GM12891 (cell line): ENCODE measurements around the gene CRLF2.
A peak's percentile ranks its signal among the peaks of the same experiment; 100 is the strongest.
"Not testable (repeated sequence)": the region's sequence is repeated elsewhere in the genome, so short reads cannot be mapped to it uniquely, and the experiment has no call there.

ENCODE experiments used
- DNase-seq: peaks from one replicate; pipeline ENCODE4 v3.0.0; 2011; ENCODE audit warnings: low spot score; ENCODE audit not compliant: insufficient read length
- FAIRE-seq: peaks from 2 replicates; lab custom pipeline; 2011; peaks lifted over from hg19 to GRCh38; lab: Jason Lieb, UNC
- PAX5 ChIP-seq: IDR thresholded peaks from 2 replicates; pipeline ENCODE4 v1.6.1; 2011; ENCODE audit warnings: low read length, moderate library complexity, mild to moderate bottlenecking; ENCODE audit not compliant: insufficient read depth, severe bottlenecking
- POLR2A ChIP-seq: IDR thresholded peaks from 2 replicates; pipeline ENCODE4 v1.6.1; 2011; ENCODE audit warnings: low read depth, low read length, control low read depth
- POLR2AphosphoS5 ChIP-seq: IDR thresholded peaks from 2 replicates; pipeline ENCODE4 v1.6.1; 2011; ENCODE audit warnings: low read depth, low read length, control low read depth
- POU2F2 ChIP-seq: IDR thresholded peaks from 2 replicates; pipeline ENCODE4 v1.6.1; 2011; ENCODE audit warnings: low read depth, mild to moderate bottlenecking, control low read depth, low read length, moderate library complexity
- SPI1 ChIP-seq: IDR thresholded peaks from 2 replicates; pipeline ENCODE4 v1.6.1; 2011; ENCODE audit warnings: low read depth, low read length, control low read depth
- TAF1 ChIP-seq: IDR thresholded peaks from 2 replicates; pipeline ENCODE4 v1.6.1; 2011; ENCODE audit warnings: low read depth, low read length, control low read depth

CRLF2 gene

GRCh38 chrX:1167466-1167865 lies 45.0 kb downstream of the CRLF2 start:
- DNase-seq = no peak
- FAIRE-seq = no peak
- TF ChIP-seq TAF1 = no peak

GRCh38 chrX:1165535-1166196 lies 46.8 kb downstream of the CRLF2 start:
- FAIRE-seq (no peak), DNase-seq (no peak)
- TF ChIP-seq SPI1 = 0 out of 2 replicates have a peak, but pooled peaks have one; percentile 4
- no peak for TF ChIP-seq POU2F2
- TF ChIP-seq PAX5 = no peak
- no peak for TF ChIP-seq POLR2AphosphoS5
- no peak for TF ChIP-seq POLR2A
- TF ChIP-seq TAF1 = no peak

GRCh38 chrX:1164322-1165288 lies 47.8 kb downstream of the CRLF2 start:
- TF ChIP-seq SPI1 (no peak), PAX5 (no peak), TAF1 (no peak), POU2F2 (no peak), POLR2AphosphoS5 (no peak), POLR2A (no peak)
- FAIRE-seq (no peak), DNase-seq (peak; percentile 34)

GRCh38 chrX:1163231-1163630 lies 49.2 kb downstream of the CRLF2 start:
- TF ChIP-seq TAF1 = no peak
- TF ChIP-seq POU2F2 = no peak
- TF ChIP-seq PAX5 = no peak
- no peak for TF ChIP-seq SPI1
- TF ChIP-seq POLR2AphosphoS5 = no peak
- no peak for TF ChIP-seq POLR2A
- no peak for FAIRE-seq
- DNase-seq = no peak

- DNase-seq (no peak), FAIRE-seq (no peak)
- TF ChIP-seq SPI1 (no peak), TAF1 (no peak), POLR2AphosphoS5 (no peak), PAX5 (no peak), POLR2A (no peak), POU2F2 (no peak)
These were observed 50.1 kb downstream of the CRLF2 start for GRCh38 chrX:1162119-1162916.

- DNase-seq (no peak), FAIRE-seq (no peak)
- TF ChIP-seq POLR2A = no peak
- no peak for TF ChIP-seq POLR2AphosphoS5
- no peak for TF ChIP-seq TAF1
- no peak for TF ChIP-seq PAX5
- no peak for TF ChIP-seq POU2F2
- TF ChIP-seq SPI1 = no peak
These were observed 52.9 kb downstream of the CRLF2 start for GRCh38 chrX:1159548-1159947.

- not testable (repeated sequence) for FAIRE-seq, DNase-seq
These were observed 55.6 kb downstream of the CRLF2 start for GRCh38 chrX:1156681-1157455.

- FAIRE-seq (no peak), DNase-seq (no peak)
- TF ChIP-seq POU2F2 (no peak), TAF1 (no peak), SPI1 (no peak), POLR2A (no peak), POLR2AphosphoS5 (no peak), PAX5 (no peak)
These were observed 58.5 kb downstream of the CRLF2 start for GRCh38 chrX:1153940-1154339.

GRCh38 chrX:1152090-1152489 lies 60.4 kb downstream of the CRLF2 start:
- DNase-seq = no peak
- FAIRE-seq = no peak
- no peak for TF ChIP-seq SPI1
- TF ChIP-seq POLR2AphosphoS5 = no peak
- TF ChIP-seq POU2F2 = no peak
- TF ChIP-seq TAF1 = no peak
- no peak for TF ChIP-seq PAX5
- TF ChIP-seq POLR2A = no peak
